GM19240 (cell line): Measurements from ENCODE around the gene OGFOD3.
"Not testable (repeated sequence)": the region's sequence is repeated elsewhere in the genome, so short reads cannot be mapped to it uniquely, and the experiment has no call there.

ENCODE experiments used
- DNase-seq: peaks from one replicate; pipeline ENCODE4 v3.0.0; 2011; ENCODE audit warnings: low spot score; ENCODE audit not compliant: insufficient read length

OGFOD3 gene

DNA sequence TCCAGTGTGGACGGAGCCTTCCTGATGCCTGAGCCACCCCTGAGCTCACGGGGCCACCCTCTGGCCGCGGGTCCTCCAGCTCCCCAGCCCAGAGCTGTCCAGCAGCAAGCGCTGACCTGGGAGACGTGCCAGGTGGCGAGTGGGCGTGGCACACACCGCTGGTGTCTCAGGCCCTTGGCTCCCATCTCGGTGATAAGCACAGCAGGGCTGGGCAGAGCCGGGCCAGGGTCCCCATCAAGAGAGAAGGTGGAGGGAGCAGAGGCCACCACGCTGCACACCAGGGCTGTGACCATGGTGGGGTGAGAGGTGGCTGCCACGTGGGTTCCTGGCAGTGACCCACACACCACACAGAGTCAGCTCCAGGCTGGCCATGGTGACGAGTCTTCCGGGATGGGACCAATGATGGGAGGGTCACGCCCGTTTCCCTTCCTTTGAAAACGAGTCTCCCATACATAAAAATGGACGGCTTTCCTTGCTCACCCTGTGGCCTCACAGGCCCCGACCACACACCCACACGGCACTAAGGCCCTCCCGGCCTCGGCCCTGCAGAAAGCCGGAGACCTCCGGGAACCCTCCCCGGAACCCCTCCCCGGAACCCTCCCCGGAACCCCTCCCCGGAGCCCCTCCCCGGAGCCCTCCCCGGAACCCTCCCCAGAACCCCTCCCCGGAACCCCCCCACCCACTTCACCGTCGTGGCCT, 30.0 kb downstream of the OGFOD3 start:
- DNase-seq: no peak

DNA sequence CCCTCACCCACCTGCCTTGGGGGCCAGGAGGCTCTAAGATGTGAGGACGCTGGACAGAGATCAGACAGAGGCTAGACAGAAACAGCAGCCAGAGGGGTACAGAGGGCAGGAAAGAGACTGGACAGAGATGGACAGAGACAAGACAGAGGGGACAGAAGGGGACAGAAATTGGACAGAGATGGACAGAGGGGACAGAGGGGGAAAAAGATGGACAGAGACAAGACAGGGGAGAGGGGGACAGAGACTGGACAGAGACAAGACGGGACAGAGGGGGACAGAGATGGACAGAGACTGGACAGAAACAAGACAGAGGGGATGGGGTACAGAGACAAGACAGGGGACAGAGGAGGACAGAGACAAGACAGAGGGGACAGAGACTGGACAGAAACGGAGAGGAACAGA, 30.7 kb downstream of the OGFOD3 start:
- DNase-seq: no peak

DNA sequence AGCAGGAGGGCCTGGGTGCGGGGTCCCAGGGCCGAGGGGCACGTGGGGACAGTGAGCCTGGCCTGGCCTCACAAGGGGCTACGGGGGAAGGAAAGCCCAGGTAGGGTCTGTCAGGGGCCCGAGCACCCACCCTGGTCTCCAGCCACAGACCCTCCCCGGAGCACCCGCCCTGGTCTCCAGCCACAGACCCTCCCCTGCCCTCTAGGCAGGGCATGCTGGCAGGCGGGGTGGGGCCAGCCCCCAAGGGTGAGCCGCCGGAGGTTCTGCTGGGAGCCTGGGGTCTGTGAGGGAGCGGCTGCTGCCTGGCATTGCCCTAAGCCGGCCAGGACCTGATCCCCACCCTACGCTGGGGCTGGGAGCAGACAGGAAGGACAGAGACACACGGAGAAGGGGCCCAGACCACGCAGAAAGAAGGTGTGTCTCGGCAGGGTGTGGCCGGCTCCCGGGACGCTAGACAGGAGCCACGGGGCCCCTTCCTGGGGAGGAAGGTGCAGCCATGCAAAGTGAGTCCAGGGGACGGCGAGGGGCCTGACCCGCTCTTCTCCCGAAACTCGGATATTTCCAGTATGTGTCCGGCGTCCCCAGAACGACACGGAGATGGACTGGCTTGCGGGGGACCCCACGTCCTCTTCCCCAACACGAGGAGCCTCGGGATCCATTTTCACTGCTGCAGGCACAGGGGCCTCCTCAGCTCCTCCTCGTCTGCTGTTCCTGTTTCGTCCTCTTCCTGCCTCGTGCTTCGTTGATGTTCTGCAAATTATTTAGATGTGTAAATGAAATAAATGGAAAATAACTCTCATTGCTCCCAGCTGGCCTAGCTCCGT, 31.3 kb downstream of the OGFOD3 start:
- no peak for DNase-seq

DNA sequence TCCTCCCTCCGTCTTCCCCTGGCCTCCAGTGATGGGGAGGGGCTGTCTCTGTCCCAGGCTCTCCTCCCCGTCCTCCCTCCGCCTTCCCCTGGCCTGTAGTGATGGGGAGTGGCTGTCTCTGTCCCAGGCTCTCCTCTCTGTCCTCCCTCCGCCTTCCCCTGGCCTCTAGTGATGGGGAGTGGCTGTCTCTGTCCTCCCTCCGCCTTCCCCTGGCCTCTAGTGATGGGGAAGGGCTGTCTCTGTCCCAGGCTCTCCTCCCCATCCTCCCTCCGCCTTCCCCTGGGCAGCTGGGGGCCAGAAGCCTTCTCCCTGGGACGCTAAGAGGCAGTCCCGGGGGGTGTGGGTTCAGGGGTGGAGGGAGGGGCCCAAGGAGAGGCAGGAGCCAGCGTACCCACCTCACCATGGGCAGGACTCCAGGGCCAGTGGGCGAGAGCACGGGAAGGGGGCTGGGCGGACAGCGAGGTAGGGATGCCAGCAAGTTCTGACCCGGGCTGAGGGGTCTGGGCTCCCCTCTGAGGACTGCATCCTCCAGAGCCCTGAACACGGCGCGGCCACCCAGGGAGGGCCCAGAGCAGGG, 32.0 kb downstream of the OGFOD3 start:
- no peak for DNase-seq

DNA sequence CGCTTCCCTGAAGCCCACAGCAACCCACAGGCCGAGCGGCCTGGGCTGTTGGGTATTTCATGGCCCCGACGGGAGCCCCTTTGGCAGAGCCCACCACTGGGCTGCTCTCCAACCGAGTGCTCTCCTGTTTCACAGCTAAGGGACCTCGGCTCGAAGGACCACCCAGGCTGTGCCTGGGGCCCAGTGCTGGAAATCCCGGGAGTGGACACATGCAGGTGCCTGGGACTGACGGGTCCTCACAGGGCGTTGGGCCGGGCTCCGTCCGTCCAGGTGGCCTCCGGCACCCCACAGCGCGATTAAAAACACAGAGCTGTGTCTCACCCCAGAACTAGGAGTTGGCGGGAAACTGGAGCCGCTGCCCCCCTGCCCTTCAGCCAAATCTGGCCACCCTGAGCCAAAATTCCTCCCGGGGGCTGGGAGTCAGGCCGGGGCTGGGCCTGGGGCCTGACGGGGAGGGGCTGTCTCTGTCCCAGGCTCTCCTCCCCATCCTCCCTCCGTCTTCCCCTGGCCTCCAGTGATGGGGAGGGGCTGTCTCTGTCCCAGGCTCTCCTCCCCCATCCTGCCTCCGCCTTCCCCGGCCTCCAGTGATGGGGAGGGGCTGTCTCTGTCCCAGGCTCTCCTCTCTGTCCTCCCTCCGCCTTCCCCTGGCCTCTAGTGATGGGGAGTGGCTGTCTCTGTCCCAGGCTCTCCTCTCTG, 32.7 kb downstream of the OGFOD3 start:
- DNase-seq: no peak

DNA sequence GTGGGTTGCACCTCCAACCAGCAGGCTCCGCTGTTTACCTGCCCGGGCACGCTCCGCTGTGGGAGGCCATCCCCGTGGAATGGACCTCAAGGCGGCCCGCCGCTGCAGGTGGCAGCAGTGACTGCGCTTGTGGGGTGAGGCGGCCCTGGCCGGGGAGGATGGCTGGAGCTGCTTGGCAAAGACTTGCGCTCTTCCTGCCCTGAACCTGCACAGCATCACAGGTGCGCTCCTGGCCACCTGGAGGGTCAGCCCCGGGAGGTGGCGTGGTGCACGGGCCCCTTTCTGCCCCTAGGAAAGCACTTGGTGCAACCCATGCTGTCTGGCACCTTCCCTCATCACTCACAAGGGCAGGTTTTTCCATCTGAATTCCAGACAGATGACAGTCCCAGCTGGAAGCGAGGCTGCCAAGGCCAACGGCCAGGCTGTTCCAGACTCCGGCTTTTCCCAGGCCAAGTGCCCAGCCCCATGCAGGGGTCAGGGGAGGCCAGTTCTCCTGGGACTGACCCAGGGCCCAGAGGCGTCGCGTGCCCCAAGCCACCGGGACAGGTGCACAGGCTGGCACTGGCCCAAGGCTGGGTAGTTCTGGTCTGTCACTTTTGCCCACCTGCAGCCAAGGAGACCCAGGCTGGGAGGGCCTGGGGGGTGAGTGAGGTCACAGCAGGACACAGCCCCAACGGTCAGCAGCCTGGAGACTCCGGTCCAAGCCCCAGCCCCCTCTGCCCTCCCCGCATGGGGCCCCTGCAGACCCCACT, 33.5 kb downstream of the OGFOD3 start:
- no peak for DNase-seq

DNA sequence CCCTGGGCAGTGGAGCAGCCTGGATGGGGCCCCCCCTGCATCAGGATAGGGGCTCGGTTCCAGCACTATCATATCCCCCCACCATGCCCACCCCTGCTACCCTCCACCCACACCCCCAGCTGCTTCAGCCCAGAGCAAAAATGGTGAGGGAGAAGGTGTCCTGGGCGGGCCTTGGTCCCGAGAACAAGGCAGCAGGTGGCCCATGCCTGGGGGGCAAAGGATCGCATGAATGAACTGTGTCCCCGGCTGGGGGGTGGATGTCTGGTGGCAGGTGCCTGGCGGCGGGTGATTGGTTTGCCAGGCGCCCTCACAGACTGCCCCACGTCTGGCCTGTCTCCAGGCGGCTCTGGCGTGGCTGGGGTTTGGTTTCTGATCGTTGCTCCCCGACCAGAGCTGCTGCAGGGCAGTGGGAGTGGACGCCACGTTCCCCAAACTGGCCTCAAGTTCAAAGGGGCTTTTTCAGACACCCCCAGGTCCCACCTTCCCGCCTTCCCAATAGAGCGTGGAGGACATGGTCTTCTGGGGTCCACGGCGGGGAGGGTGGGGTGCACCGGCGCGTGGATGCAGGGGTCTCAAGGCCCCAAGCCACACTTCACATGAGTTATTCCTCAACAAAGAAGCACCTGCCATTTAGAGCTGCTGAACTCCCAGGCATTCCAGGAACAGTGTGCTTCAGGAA, 34.2 kb downstream of the OGFOD3 start:
- no peak for DNase-seq

DNA sequence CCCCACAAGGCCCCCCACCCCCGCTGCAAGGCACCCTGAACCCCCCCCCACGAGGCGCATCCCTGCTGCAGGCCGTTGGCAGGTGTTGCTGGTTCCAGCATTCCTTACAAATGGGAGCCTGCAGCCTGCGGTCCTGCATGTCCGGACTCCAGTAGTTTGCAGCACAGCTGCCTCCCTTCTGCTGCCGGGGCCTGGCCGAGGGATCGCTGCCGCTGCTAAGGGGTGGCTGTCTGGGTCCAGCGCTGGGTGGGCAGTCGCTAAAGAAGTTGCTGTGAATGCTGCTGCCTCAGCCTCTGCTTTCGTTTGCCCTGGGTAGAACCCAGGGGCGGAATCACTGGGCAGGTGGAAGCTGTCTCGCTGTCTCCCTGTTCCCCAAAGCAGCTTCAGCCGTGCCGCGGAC, 35.0 kb downstream of the OGFOD3 start:
- no peak for DNase-seq

DNA sequence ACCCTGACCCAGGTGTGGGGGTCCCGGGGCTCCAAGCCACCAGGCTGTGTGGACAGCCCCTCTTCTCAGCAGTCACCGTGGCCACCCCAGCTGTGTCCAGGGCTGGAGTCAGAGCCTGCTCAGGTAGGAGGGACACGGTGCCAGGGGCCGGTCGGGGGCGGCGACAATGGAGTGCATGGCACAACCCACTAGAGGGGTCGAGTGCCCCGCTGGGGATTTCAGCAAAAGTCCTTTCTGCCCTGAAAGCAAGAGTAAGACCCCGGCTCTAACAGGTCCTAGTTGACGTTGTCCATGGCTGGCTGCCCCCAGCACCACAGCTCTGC, 35.5 kb downstream of the OGFOD3 start:
- DNase-seq: no peak

DNA sequence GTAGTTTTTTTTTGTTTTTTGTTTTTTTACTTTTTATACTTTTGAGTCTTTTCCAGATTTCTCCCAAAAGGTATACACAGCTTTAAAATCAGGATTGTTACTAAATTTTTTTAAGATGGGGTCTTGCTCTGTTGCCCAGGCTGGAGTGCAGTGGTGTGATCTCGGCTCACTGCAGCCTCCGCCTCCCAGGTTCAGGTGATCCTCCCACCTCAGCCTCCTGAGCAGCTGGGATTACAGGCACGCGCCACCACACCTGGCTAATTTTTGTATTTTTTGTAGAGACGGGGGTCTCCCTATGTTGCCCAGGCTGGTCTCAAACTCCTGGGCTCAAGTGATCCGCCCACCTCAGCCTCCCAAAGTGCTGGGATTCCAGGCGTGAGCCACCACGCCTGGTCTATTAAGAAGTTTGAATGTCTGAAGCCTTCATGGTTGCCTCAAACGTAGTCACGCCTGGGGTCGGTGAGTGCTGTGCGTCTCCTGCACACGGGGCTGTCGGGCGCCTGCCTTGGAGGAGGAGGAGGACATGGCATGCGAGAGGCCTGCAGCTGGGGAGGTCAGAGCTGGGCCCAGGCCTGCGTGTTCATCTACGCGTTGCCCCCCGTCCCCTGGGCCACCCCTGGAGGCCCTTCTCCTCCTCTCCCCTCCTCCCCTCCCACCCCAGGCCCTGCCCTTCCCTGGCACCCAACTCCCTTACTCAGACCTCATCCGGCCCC, 36.0 kb downstream of the OGFOD3 start:
- not testable (repeated sequence) for DNase-seq

DNA sequence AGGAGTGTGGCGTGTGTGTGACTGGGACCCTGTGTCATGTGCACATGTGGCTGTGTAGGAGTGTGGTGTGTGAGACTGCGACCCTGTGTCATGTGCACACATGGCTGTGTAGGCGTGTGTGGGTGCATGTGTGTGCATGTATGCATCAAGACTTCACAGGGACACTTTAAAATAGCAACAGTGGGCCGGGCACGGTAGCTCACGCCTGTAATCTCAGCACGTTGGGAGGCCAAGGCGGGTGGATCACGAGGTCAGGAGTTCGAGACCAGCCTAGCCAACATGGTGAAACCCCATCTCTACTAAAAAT, 36.7 kb downstream of the OGFOD3 start:
- DNase-seq: not testable (repeated sequence)

DNA sequence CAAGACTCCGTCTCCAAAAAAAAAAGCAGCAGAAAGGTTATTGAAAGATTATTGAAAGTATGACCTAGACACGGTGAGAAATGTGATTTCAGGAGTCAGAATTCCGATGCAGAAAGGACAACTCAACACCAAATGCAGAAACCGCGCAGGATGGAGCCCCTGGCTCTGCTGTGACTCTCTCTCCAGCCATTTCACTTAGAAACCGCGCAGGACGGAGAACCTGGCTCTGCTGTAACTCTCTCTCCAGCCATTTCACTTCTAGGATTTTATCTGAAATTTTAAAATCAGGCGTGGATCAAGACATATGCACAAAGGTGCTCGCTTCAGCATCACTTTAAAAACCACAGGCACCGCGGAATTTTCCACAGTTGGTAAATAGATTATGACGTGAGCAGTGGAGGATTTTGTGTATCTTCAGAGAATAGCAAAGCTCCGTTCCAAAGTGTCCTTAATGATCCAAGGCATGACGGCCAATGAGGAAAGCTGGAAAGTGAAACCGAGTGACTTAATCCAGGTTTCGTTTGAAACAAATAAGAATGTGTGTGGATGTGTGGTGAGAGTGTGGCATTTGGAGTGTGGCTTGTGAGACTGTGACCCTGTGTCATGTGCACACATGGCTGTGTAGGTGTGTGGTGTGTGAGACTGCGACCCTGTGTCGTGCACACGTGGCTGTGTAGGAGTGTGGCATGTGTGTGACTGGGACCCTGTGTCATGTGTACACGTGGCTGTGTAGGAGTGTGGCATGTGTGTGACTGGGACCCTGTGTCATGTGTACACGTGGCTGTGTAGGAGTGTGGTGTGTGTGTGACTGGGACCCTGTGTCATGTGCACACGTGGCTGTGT, 37.3 kb downstream of the OGFOD3 start:
- no peak for DNase-seq

DNA sequence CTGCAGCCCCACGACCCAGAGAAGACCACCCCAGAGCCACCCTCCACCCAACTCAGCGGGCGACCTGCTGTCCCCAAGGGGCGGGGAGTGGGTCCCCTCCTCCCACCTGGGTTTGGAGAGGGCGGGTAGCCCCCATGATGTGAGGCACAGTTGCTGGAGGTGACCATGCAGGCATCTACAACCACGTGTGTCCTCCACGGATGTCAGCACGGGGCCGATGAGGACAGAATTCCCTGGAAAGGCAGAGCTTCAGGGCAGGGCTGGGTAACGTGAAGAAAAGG, 39.7 kb downstream of the OGFOD3 start:
- DNase-seq: no peak

DNA sequence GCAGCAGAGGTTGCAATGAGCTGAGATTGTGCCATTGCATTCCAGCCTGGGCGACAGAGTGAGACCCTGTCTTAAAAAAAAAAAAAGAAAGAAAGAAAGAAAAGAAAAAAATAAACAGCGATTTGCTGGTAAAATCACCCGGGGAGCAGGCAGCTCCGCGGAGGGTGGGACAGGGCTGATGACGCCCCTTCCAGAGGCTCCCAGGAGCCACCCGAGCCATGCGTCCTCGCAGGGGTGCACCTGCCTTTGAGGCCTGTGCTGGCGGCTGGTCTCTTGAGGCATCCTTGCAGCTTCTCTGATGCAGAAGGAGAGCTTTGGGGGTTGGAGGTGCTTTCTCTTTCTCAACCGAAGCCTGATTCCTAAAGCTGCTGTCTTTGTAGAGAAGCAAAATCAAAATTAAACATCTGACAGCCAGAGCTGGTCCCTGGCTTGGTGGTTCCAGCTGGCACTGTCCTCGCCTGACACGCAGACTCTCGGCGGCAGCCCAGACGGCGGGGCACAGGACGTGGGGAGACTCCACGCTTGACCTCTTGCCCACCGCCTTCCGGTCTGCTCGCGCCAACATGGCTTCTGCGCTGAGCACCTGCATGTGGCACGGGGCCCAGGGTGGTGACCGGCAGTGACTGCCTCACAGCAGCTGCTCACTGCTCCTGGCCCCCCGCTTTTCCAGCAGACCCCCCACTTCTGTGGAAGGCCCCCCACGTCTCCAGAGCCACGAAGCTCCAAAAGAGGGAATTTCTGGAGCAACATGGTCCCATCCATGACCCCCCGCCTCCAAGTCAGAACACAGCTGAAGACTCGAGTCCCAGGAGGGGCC, 40.3 kb downstream of the OGFOD3 start:
- no peak for DNase-seq

DNA sequence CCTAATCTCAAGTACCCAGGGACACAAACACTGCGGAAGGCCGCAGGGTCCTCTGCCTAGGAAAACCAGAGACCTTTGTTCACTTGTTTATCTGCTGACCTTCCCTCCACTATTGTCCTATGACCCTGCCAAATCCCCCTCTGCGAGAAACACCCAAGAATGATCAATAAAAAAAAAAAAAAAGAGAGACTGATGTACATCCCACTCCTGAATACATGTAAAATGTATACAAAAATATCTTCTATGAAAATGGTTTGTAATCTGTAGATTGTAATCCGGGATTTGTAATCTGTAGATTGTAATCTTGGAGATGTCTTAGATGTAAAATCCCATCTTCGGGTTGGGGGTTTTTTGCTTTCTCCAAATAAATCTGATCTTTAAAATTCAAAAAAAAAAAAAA, 41.1 kb downstream of the OGFOD3 start:
- not testable (repeated sequence) for DNase-seq

DNA sequence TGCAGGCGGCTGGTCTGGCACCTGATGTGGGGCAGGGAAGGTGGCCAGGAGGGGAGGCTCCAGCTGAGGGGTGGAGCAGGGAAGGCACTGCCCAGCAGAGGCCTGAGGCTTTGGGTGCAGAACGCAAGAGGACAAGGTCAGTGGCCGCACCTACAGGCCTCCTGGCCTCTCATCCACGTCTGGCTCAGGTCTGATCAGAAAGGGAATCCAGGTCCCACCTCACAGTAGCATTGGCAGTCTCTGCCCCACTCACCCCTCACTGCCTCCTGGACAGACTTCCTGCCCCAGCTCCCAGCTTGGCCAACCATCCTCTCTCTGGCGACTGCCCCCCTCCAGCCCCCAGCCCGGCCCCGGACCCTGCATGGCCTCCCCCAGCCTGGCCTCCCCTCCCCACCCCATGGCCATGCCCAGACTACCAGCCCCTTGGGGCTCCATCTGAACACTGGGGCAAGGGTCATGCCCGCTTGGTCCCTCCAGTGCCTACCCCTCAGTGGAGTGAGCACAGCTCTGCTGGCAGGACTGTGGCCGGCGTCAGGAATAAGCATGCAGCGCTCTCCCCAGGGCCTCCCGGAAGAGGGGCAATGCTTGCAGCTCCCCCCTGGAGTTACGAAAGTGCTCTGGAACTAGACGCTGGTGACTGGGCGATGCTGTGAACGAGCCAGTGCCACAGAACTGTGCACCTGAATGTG, 42.2 kb downstream of the OGFOD3 start:
- DNase-seq: no peak

DNA sequence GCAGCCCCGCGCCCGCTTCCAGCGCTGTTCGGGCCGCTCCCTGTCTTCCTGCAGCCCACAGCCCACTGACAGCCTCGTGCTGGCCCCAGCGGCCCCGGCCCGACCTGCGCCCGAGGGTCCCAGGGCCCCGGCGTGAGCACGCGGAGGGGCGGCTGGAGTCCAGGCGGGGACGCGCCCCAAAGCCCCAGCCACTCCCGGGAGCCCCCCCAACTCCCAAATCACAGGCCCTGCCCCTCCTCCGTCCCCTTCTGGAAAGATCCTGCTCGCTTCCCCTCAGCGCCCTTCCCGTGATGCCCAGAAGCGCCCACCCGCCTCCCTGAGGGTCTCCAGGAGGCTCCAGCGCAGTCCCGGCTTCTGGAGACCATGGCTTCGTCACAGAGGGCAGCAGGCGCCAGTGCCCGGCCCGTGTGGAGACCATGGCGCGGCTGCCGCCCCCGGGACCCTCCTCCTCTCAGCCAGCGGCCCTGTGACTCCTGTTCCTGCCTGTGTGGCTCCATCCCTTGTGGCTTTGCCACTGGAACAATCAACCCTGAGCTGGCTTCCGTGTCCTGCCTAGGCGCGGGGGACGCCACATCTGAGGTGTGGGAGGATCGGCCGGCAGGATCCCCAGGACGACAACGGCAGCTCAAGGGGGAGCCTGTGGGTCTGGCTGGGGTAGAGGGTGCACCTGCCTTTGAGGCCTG, 42.9 kb downstream of the OGFOD3 start:
- DNase-seq: no peak
